ENCODE data around the gene ZGPAT. TPM values are rescaled to one million over a fixed set of nuclear protein-coding genes. Genes with fewer than 3 reads are reported as not detected.
A peak's percentile ranks its signal among the peaks of the same experiment; 100 is the strongest.

The ZGPAT gene
- total RNA-seq, 1 donor, result 11.8 TPM

DNA sequence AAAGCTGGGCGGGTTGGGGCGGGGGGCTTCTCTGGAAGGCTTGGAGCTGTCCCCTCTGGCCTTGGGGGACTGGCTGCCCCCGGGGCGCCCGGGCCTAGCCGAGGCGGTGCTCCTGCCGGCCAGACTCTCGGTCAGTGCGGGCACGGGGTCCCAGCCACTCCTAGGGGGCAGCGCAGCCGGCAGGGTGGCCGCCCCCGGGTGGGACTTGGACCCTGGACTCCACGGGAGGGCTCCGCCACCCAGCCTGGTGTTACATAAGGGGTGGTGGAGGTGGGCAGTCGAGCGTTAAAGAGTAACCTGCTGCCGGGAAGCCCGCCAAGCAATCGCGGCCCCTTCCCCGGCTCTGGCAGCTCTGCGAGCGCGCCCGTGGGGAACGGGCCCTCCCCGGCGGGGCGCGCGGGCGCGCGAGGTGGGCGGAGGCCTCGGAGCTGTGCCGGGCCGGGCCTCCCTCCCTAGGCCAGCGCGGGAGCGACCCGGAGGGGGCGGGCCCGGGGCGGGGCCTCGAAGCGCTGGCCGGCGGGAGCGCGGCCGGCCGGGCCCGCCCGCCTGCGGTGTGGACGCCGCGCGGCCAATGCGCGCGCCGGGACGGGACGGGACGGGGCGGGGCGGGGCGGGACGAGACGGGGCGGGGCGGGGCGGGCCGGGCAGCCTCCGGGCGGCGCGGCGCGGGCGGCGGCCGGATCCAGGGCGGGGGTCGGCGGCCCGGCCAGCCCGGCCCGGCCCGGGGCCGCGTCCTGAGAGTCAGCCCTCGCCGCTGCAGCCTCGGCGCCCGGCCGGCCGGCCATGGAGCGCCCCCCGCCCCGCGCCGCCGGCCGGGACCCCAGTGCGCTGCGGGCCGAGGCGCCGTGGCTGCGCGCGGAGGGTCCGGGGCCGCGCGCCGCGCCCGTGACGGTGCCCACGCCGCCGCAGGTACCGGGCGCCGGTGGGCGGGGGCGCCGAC lies 31.6 kb downstream of the ZGPAT start, which contains the start of gene SLC2A4RG:
TSS of gene SLC2A4RG (plus strand) at position 647 of the 940 bp plus-strand sequence. CDS start at position 784, 137 bp downstream.
- peak; percentile 59 for DNase-seq (ENCODE audit: low read depth)
- TF ChIP-seq, protein P1, sequence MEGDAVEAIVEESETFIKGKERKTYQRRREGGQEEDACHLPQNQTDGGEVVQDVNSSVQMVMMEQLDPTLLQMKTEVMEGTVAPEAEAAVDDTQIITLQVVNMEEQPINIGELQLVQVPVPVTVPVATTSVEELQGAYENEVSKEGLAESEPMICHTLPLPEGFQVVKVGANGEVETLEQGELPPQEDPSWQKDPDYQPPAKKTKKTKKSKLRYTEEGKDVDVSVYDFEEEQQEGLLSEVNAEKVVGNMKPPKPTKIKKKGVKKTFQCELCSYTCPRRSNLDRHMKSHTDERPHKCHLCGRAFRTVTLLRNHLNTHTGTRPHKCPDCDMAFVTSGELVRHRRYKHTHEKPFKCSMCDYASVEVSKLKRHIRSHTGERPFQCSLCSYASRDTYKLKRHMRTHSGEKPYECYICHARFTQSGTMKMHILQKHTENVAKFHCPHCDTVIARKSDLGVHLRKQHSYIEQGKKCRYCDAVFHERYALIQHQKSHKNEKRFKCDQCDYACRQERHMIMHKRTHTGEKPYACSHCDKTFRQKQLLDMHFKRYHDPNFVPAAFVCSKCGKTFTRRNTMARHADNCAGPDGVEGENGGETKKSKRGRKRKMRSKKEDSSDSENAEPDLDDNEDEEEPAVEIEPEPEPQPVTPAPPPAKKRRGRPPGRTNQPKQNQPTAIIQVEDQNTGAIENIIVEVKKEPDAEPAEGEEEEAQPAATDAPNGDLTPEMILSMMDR (IDR thresholded peaks at IDR 0.05; ENCODE audit: insufficient read depth, low read length), result no peak
- H3K4me3 ChIP-seq (ENCODE audit: low read depth, low read length), result peak within 1 kb of the TSS; percentile 78

DNA sequence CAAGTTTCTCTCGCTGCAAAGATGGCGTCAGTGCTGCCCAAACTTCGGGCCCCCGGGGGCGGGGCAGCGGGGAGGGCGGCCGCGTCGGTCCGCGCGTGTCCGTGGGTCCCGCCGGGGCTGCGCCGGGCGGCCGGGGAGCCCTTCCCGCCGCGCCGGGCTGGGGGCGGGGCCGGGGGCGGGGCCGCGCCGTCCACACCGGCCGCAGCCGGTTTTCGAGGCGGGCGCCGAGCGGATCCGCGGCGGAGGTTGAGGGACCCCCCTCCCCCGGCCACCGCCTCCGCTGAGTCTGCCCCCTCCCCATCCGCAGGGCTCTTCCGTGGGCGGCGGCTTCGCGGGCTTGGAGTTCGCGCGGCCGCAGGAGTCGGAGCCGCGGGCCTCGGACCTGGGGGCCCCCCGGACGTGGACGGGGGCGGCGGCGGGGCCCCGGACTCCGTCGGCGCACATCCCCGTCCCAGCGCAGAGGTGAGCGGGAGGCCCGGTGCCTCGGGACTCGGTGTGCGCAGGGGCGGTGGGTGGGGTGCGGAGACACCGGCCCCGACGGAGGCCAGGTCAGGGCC lies 32.3 kb downstream of the ZGPAT start:
- TF ChIP-seq, protein P1 (IDR thresholded peaks at IDR 0.05; ENCODE audit: insufficient read depth, low read length), result no peak
- peak overlapping the region; percentile 78 for H3K4me3 ChIP-seq (ENCODE audit: low read depth, low read length)
- peak; percentile 22 for DNase-seq (ENCODE audit: low read depth)

DNA sequence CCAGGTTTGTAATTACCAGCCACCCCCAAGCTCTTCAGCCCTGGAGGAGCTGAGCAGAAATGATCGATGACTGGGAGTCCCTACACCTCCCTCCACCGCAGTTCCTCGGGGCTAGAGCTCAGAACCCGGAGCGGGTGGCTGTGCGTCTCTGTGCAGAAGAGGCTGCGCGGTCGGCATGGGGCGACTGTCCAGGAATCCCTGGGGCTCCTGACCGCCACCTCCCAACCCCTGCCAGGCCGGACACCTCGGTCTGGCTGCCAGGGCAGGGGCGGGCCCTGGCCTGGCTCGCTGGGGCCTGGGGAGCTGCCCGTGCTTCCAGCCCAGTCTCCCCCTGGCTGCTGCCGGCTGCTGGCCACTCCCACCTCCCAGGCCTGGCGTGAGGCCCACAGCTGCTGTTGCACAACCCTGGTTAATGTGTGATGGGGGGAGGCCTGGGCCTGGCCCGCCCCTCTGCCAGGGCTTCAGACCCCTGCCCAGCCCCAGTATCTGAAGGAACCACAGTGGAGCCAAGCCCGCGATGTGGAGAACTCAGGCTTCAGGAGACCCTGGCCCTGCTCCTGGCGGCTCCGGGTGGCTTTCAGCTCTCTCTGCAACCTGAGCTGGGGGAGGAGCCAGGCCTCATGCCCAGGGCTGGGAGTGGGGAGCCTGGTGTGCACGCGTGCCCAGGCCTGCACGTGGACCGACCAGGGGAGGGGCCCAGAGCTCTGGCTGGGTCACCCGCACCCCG lies 33.0 kb downstream of the ZGPAT start:
- DNase-seq (ENCODE audit: low read depth), result peak; percentile 94
- peak overlapping the region; percentile 78 for H3K4me3 ChIP-seq (ENCODE audit: low read depth, low read length)
- TF ChIP-seq, protein P1 (IDR thresholded peaks at IDR 0.05; ENCODE audit: insufficient read depth, low read length), result peak; percentile 20

DNA sequence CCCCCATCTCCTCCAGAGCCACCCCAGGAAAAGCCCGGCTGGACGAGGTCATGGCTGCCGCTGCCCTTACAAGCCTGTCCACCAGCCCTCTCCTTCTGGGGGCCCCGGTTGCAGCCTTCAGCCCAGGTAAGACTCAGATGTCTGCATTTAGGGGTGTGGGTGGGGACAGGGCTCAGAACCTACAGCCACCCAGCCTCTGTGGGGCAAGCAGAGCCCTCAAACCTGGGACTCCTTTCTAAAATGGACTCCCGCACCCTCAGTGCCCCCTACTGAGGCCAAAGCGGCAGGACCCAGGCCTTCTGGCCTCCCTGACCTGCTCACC lies 33.5 kb downstream of the ZGPAT start:
- peak overlapping the region; percentile 78 for H3K4me3 ChIP-seq (ENCODE audit: low read depth, low read length)
- no peak for DNase-seq (ENCODE audit: low read depth)
- TF ChIP-seq, protein P1 (IDR thresholded peaks at IDR 0.05; ENCODE audit: insufficient read depth, low read length), result no peak

DNA sequence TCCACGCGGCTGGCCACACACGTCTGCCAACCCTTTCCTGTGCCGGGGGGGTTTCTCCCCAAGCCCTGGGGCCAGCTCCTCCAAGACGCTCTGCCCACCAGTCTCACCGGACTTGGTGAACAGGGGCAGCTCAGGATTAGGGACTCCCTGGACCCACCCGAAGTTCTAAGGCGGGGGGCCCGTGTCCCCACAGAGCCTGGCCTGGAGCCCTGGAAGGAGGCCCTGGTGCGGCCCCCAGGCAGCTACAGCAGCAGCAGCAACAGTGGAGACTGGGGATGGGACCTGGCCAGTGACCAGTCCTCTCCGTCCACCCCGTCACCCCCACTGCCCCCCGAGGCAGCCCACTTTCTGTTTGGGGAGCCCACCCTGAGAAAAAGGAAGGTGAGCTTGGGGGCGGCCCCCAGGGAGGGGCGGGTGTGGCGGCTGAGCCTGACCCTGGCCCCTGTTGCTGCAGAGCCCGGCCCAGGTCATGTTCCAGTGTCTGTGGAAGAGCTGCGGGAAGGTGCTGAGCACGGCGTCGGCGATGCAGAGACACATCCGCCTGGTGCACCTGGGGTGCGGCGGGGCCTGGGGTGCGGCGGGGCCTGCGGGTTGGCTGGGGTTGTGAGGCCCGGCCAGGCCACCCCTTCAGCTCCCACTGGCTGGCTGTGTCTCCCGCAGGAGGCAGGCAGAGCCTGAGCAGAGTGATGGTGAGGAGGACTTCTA lies 34.0 kb downstream of the ZGPAT start:
- peak overlapping the region; percentile 78 for H3K4me3 ChIP-seq (ENCODE audit: low read depth, low read length)

More for the DNA sequence above, 34.0 kb downstream of the ZGPAT start:
- DNase-seq (ENCODE audit: low read depth), result no peak
- TF ChIP-seq, protein P1 (IDR thresholded peaks at IDR 0.05; ENCODE audit: insufficient read depth, low read length), result no peak
